A673 (cell line): Measurements from ENCODE around the gene MED27. TPM values are rescaled to one million over a fixed set of nuclear protein-coding genes. Genes with fewer than 3 reads are reported as not detected.
A peak's percentile ranks its signal among the peaks of the same experiment; 100 is the strongest.

ENCODE experiments used
- BruUV-seq: library from RNA; stranded (reverse); fragments of 400-500 nt; replicated peaks from 2 replicates; lab custom pipeline; 2021; lab: Mats Ljungman, UMichigan
- CTCF ChIA-PET: fragments of 300-600 bp; sonication (Branson Sonifier 250); formaldehyde crosslinking; loops from one replicate; lab custom pipeline; 2022; ENCODE audit warnings: antibody characterized with exemption; lab: Charles Lee
- POLR2A ChIA-PET: fragments of 300-600 bp; sonication (Branson Sonifier 250); formaldehyde crosslinking; loops from one replicate; lab custom pipeline; 2022; ENCODE audit warnings: antibody characterized with exemption; ENCODE audit not compliant: low non-redundant PET; lab: Charles Lee
- DNase-seq: peaks from one replicate; pipeline ENCODE4 v3.0.0-alpha.2; 2015; ENCODE audit warnings: low spot score
- H3K27ac ChIP-seq: fragments of 200-600 bp; sonication (generic); 2 replicates; pipeline ENCODE4 v1.5.1; 2016; ENCODE audit warnings: mixed run types, low read depth, mild to moderate bottlenecking, mixed read lengths, antibody characterized with exemption, low read length; ENCODE audit not compliant: poor library complexity, severe bottlenecking
- H3K27me3 ChIP-seq: fragments of 200-600 bp; sonication (generic); replicated peaks from 2 replicates; pipeline ENCODE4 v1.6.1; 2017; ENCODE audit warnings: mixed run types, low read depth, mild to moderate bottlenecking, mixed read lengths, antibody characterized with exemption, low read length; ENCODE audit not compliant: insufficient read depth, poor library complexity
- H3K36me3 ChIP-seq: fragments of 200-600 bp; sonication (generic); 2 replicates; pipeline ENCODE4 v1.6.1; 2016; ENCODE audit warnings: mixed run types, mild to moderate bottlenecking, mixed read lengths, antibody characterized with exemption, low read length; ENCODE audit not compliant: insufficient read depth, poor library complexity, severe bottlenecking
- H3K4me1 ChIP-seq: fragments of 200-600 bp; sonication (generic); 2 replicates; pipeline ENCODE4 v1.6.1; 2017; ENCODE audit warnings: mixed run types, mild to moderate bottlenecking, mixed read lengths, antibody characterized with exemption, low read length; ENCODE audit not compliant: insufficient read depth, poor library complexity, severe bottlenecking
- H3K4me3 ChIP-seq: fragments of 200-600 bp; sonication (generic); 2 replicates; pipeline ENCODE4 v1.5.1; 2016; ENCODE audit warnings: low read depth, mixed run types, mild to moderate bottlenecking, mixed read lengths, low read length; ENCODE audit not compliant: poor library complexity, severe bottlenecking
- H3K9me3 ChIP-seq: fragments of 200-600 bp; sonication (generic); 2 replicates; pipeline ENCODE4 v1.6.1; 2016; ENCODE audit warnings: mixed run types, low read depth, mild to moderate bottlenecking, mixed read lengths, antibody characterized with exemption, low read length; ENCODE audit not compliant: poor library complexity, severe bottlenecking
- EZH2 ChIP-seq: fragments of 200-600 bp; sonication (generic); IDR thresholded peaks from 2 replicates; pipeline ENCODE4 v1.6.1; 2017; ENCODE audit warnings: borderline replicate concordance, low read depth, mild to moderate bottlenecking, mixed read lengths, antibody characterized with exemption, low read length; ENCODE audit not compliant: poor library complexity, severe bottlenecking
- intact Hi-C: fragments of 100-400 bp; cut with micrococcal nuclease; formaldehyde crosslinking; loops from one replicate; pipeline ENCODE4 v1.10.0; 2022; ENCODE audit not compliant: unreplicated experiment
- total RNA-seq: library from RNA; stranded (reverse); gene quantifications from 2 replicates; pipeline ENCODE4 v1.2.3, GENCODE V29; 2021
- TF ChIP-seq, protein P1 (sequence below): fragments of 300-800, 200-600 bp; sonication (generic); conservative IDR thresholded peaks from 2 replicates; pipeline ENCODE4 v1.5.1; 2017; ENCODE audit warnings: low read depth, mild to moderate bottlenecking, antibody characterized with exemption, low read length, moderate library complexity, mixed read lengths

Gene MED27
- total RNA-seq, 1 experiment from 2014 or later: 45.4 TPM

DNA sequence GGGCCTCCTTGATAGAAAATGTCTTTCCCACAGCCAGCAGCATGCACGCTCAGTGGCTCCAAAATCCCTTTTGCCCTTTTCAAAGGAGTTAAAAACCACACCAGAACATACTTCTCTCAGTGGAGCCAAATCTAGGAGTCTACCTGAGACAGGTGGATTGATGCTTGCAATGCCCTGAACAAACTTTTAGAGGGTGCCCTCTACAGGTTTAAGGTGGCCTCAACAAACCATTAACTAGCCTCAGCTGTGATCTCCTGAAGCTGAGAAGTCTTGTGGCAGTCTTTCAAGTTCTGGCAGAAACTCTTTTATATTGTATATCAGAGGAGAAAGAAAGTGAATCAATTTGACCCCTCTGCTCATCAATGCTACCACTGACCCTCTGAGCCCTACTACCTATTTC, 125.4 kb downstream of the MED27 start:
- H3K4me1 ChIP-seq: no peaks in the 10 kb centered on the region
- no peaks in the 10 kb centered on the region for H3K36me3 ChIP-seq
- ChIA-PET POLR2A (no interaction called here), CTCF (no interaction called here)
- H3K27me3 ChIP-seq: no peaks in the 10 kb centered on the region
- peak; percentile 9 for DNase-seq
- BruUV-seq: no TSS peak
- no peaks in the 10 kb centered on the region for H3K9me3 ChIP-seq
- no peak overlapping the region for H3K4me3 ChIP-seq
- H3K27ac ChIP-seq: no peak overlapping the region
- TF ChIP-seq, protein P1, sequence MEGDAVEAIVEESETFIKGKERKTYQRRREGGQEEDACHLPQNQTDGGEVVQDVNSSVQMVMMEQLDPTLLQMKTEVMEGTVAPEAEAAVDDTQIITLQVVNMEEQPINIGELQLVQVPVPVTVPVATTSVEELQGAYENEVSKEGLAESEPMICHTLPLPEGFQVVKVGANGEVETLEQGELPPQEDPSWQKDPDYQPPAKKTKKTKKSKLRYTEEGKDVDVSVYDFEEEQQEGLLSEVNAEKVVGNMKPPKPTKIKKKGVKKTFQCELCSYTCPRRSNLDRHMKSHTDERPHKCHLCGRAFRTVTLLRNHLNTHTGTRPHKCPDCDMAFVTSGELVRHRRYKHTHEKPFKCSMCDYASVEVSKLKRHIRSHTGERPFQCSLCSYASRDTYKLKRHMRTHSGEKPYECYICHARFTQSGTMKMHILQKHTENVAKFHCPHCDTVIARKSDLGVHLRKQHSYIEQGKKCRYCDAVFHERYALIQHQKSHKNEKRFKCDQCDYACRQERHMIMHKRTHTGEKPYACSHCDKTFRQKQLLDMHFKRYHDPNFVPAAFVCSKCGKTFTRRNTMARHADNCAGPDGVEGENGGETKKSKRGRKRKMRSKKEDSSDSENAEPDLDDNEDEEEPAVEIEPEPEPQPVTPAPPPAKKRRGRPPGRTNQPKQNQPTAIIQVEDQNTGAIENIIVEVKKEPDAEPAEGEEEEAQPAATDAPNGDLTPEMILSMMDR: peak; percentile 45
- TF ChIP-seq EZH2: no peak
- intact Hi-C loops: no loop called here

DNA sequence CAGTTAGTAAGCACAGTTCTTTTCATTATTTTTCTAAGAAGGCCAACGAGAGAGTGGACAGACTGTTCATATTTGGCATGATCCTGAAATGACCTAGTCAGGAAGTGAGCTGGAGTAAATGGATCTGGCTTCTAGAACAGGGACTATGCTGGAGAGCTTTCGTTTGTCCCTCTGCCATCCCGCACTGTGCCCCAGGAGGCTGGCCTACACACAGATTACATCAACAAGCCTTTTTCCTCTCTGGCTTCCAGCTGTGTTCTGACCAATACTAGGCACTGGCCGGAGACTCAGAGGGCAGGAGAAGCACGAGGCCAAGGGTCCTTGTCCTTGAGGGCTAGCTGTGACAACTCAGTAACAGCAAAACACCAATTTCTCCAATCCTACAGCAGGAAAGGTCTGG, 127.8 kb downstream of the MED27 start:
- Histone ChIP-seq H3K4me1 (no peaks in the 10 kb centered on the region), H3K27me3 (no peaks in the 10 kb centered on the region), H3K9me3 (no peaks in the 10 kb centered on the region), H3K36me3 (no peaks in the 10 kb centered on the region), H3K27ac (no peak overlapping the region), H3K4me3 (no peak overlapping the region)
- CTCF ChIA-PET: interaction anchor here (0.6 kb wide), 1 partner anchor 265 kb away, joined by 4 read pairs; no protein-coding TSS in a partner anchor
- POLR2A ChIA-PET: no interaction called here
- no peak for DNase-seq
- no peak for TF ChIP-seq EZH2
- TF ChIP-seq, protein P1: no peak
- intact Hi-C loops: no loop called here
- no TSS peak for BruUV-seq

DNA sequence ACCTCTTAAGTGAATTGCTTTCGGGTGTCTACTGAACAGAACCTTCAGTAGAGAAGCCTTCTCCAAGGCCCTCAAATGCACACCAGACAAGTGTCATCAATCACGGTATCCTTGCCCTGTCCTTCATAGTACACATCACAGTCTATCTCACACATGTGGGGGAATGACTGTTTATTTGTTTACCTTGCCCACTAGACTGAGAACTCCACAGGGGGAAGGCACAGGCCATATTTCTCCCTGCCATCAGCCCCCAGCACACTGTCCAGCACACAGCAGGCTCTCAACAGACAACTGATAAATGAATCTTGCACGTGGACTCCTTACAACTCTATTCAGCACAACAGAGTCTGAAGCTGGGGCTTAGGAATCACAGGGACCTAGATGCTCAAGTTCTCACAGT, 128.5 kb downstream of the MED27 start:
- no peaks in the 10 kb centered on the region for H3K36me3 ChIP-seq
- H3K27me3 ChIP-seq: no peaks in the 10 kb centered on the region
- ChIA-PET CTCF (interaction anchor here (0.6 kb wide), 1 partner anchor 265 kb away, joined by 4 read pairs; no protein-coding TSS in a partner anchor), POLR2A (no interaction called here)
- H3K4me3 ChIP-seq: no peak overlapping the region
- BruUV-seq: no TSS peak
- DNase-seq: no peak
- no peaks in the 10 kb centered on the region for H3K4me1 ChIP-seq
- intact Hi-C loops: no loop called here
- no peak overlapping the region for H3K27ac ChIP-seq
- H3K9me3 ChIP-seq: no peaks in the 10 kb centered on the region
- no peak for TF ChIP-seq EZH2
- TF ChIP-seq, protein P1: no peak
